PC-3 (cell line): ENCODE data around the gene TIAM2. TPM values are rescaled to one million over a fixed set of nuclear protein-coding genes. Genes with fewer than 3 reads are reported as not detected.

ENCODE experiments used
- ATAC-seq: fragments of 200-7000 bp; cut with Tn5 transposase; 2 replicates; pipeline ENCODE4 v1.9.1; 2020; ENCODE audit warnings: mild to moderate bottlenecking, moderate library complexity
- BruUV-seq: library from RNA; stranded (reverse); fragments of 400-500 nt; replicated peaks from 2 replicates; lab custom pipeline; 2021; lab: Mats Ljungman, UMichigan
- CTCF ChIA-PET: fragments of 300-600 bp; sonication (Branson Sonifier 250); formaldehyde crosslinking; loops from one replicate; lab custom pipeline; 2022; ENCODE audit warnings: antibody characterized with exemption; lab: Charles Lee
- POLR2A ChIA-PET: fragments of 300-600 bp; sonication (Branson Sonifier 250); formaldehyde crosslinking; loops from one replicate; lab custom pipeline; 2022; ENCODE audit warnings: antibody characterized with exemption; ENCODE audit not compliant: unreplicated experiment; lab: Charles Lee
- DNase-seq: peaks from one replicate; pipeline ENCODE4 v3.0.0-alpha.2; 2015
- H2AFZ ChIP-seq: fragments of 300-600 bp; sonication (generic); 2 replicates; pipeline ENCODE4 v1.6.0; 2016; ENCODE audit warnings: antibody characterized with exemption, low read length
- H3F3A ChIP-seq: fragments of 300-600 bp; sonication (generic); one replicate; pipeline ENCODE4 v1.6.0; 2017; ENCODE audit warnings: antibody characterized with exemption, low read length, control low read depth, mild to moderate bottlenecking; ENCODE audit not compliant: unreplicated experiment
- H3K27ac ChIP-seq: fragments of 300-600 bp; sonication (generic); 2 replicates; pipeline ENCODE4 v1.5.1; 2016; ENCODE audit warnings: mild to moderate bottlenecking, low read length
- H3K27me3 ChIP-seq: fragments of 300-600 bp; sonication (generic); 2 replicates; pipeline ENCODE4 v1.6.1; 2016; ENCODE audit warnings: low read length, mixed read lengths
- H3K36me3 ChIP-seq: fragments of 300-600 bp; sonication (generic); 2 replicates; pipeline ENCODE4 v1.6.1; 2016; ENCODE audit warnings: low read depth, mixed run types, low read length, mixed read lengths
- H3K4me1 ChIP-seq: fragments of 300-600 bp; sonication (generic); 2 replicates; pipeline ENCODE4 v1.5.1; 2016; ENCODE audit warnings: low read length; ENCODE audit not compliant: insufficient read depth
- H3K4me2 ChIP-seq: fragments of 300-600 bp; sonication (generic); 2 replicates; pipeline ENCODE4 v1.6.0; 2016; ENCODE audit warnings: low read length
- H3K4me3 ChIP-seq: fragments of 300-600 bp; sonication (generic); 2 replicates; pipeline ENCODE4 v1.5.1; 2016; ENCODE audit warnings: mild to moderate bottlenecking, low read length, mixed read lengths
- H3K79me2 ChIP-seq: fragments of 300-600 bp; sonication (generic); 2 replicates; pipeline ENCODE4 v1.6.1; 2017; ENCODE audit warnings: low read length, mixed read lengths
- H3K9ac ChIP-seq: fragments of 300-600 bp; sonication (generic); 2 replicates; pipeline ENCODE4 v1.6.0; 2016; ENCODE audit warnings: mild to moderate bottlenecking, low read length
- H3K9me2 ChIP-seq: fragments of 300-600 bp; sonication (generic); replicated peaks from 2 replicates; pipeline ENCODE4 v1.6.1; 2016; ENCODE audit warnings: mixed run types, low read length, mixed read lengths
- H3K9me3 ChIP-seq: fragments of 300-600 bp; sonication (generic); 2 replicates; pipeline ENCODE4 v1.6.1; 2016; ENCODE audit warnings: low read length, mixed read lengths
- H4K20me1 ChIP-seq: fragments of 300-600 bp; sonication (generic); 2 replicates; pipeline ENCODE4 v1.6.1; 2016; ENCODE audit warnings: low read length, mixed read lengths
- EZH2 ChIP-seq: fragments of 300-600 bp; sonication (generic); IDR thresholded peaks from one replicate; pipeline ENCODE4 v1.6.1; 2017; ENCODE audit warnings: antibody characterized with exemption, mild to moderate bottlenecking, low read length; ENCODE audit not compliant: unreplicated experiment
- EZH2phosphoT487 ChIP-seq: fragments of 300-600 bp; sonication (generic); IDR thresholded peaks from 2 replicates; pipeline ENCODE4 v1.6.1; 2018; ENCODE audit warnings: mild to moderate bottlenecking, antibody characterized with exemption, low read length, borderline replicate concordance
- intact Hi-C: fragments of 100-400 bp; cut with micrococcal nuclease; formaldehyde crosslinking; loops from 2 replicates; pipeline ENCODE4 v1.9.0; 2023
- total RNA-seq: library from RNA; depleted of rRNA; stranded (reverse); fragments of >200 nt; gene quantifications from 2 replicates; pipeline ENCODE4 v1.2.3, GENCODE V29; 2014
- TF ChIP-seq, protein P1 (sequence below): fragments of 300-600 bp; sonication (generic); conservative IDR thresholded peaks from 2 replicates; pipeline ENCODE4 v1.5.1; 2017; ENCODE audit warnings: antibody characterized with exemption, low read depth, mild to moderate bottlenecking, low read length

Gene TIAM2
- total RNA-seq, 1 experiment from 2014 or later = 4.5 TPM

DNA sequence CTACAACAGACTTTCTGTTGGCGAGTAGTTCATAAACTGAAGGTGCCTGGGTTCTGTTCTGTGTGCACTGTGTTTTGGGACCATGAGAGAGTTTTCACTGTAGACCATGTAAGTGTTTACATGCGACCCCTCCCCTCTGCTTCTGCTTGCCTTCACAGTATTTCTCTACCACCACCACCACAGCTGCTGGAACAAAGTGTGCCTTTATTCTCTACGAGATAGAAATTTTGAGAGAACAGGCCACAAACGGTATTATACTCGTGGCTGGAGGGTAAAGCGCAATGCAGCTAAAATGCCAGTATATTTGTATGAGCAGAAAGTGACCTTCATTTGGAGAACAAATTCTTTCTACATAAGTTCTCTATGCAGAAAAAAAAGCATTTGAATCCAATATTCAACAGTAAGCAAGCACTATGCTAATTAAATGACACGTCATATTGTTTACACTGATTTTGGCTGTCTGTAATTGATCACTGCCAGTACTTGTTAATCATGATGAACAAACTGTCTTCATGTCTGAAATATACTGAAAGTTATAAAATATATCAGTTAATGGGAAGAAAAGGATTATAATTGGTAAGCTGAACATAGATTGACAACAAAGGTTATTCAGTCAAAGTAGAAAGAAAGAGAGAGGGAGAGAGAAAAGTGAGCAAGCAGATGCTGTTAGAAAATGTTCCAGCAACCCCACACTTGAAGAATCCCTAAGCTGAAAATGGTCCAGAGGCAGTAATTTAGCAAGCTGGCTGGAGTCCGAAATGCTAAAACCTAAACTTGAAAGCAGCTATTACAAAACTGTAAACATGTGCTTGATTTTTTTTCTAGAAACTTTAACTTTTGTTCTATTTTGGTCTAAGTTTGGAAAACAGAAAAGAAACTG is 277.5 kb downstream of the TIAM2 start:
- ChIA-PET POLR2A (no interaction called here), CTCF (no interaction called here)
- no peaks in the 10 kb centered on the region for H3K9me3 ChIP-seq
- H3K79me2 ChIP-seq = no peaks in the 10 kb centered on the region
- no peak for DNase-seq
- H3K4me1 ChIP-seq = peaks cover 3% of the 10 kb centered on the region
- no peak overlapping the region for H3K4me2 ChIP-seq
- no peak overlapping the region for H2AFZ ChIP-seq
- no peaks in the 10 kb centered on the region for H3K27me3 ChIP-seq
- intact Hi-C loops = no loop called here
- no peaks in the 10 kb centered on the region for H3F3A ChIP-seq
- no peak overlapping the region for H3K4me3 ChIP-seq
- no peaks in the 10 kb centered on the region for H4K20me1 ChIP-seq
- no peak for TF ChIP-seq EZH2phosphoT487
- TF ChIP-seq EZH2 = no peak
- TF ChIP-seq, protein P1, sequence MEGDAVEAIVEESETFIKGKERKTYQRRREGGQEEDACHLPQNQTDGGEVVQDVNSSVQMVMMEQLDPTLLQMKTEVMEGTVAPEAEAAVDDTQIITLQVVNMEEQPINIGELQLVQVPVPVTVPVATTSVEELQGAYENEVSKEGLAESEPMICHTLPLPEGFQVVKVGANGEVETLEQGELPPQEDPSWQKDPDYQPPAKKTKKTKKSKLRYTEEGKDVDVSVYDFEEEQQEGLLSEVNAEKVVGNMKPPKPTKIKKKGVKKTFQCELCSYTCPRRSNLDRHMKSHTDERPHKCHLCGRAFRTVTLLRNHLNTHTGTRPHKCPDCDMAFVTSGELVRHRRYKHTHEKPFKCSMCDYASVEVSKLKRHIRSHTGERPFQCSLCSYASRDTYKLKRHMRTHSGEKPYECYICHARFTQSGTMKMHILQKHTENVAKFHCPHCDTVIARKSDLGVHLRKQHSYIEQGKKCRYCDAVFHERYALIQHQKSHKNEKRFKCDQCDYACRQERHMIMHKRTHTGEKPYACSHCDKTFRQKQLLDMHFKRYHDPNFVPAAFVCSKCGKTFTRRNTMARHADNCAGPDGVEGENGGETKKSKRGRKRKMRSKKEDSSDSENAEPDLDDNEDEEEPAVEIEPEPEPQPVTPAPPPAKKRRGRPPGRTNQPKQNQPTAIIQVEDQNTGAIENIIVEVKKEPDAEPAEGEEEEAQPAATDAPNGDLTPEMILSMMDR = no peak
- no peaks in the 10 kb centered on the region for H3K9me2 ChIP-seq
- H3K36me3 ChIP-seq = no peaks in the 10 kb centered on the region; the same call in 1 of the 2 replicates
- H3K27ac ChIP-seq = no peak overlapping the region
- no TSS peak for BruUV-seq
- H3K9ac ChIP-seq = no peak overlapping the region
- no peak for ATAC-seq

DNA sequence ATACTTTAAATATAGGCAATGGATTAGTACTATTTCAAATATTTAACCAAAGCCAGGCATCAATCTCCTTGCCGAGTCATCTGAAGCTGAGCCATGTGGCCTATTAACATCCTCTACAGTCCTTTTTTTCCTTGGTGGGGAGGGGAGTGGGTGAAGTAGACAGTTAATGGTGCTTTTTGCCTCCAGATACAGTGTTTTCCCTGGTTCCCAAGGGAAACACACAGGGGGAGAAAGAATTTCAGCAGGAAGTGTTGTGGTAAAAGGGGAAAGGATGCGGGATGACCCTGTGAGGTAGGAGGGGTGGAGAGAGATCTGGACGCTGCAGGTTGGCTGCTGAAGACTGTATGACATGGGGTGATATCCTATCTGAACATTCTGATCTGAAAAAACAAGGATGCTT is 278.3 kb downstream of the TIAM2 start:
- Histone ChIP-seq H3K9me2 (no peaks in the 10 kb centered on the region), H3K36me3 (no peaks in the 10 kb centered on the region; the same call in 1 of the 2 replicates), H4K20me1 (no peaks in the 10 kb centered on the region), H3F3A (no peaks in the 10 kb centered on the region), H3K4me2 (no peak overlapping the region), H3K9ac (no peak overlapping the region), H2AFZ (no peak overlapping the region), H3K27me3 (no peaks in the 10 kb centered on the region), H3K4me1 (peaks cover 8% of the 10 kb centered on the region), H3K4me3 (no peak overlapping the region), H3K27ac (no peak overlapping the region), H3K79me2 (no peaks in the 10 kb centered on the region), H3K9me3 (no peaks in the 10 kb centered on the region)
- CTCF ChIA-PET = no interaction called here
- no peak for ATAC-seq
- POLR2A ChIA-PET = no interaction called here
- no TSS peak for BruUV-seq
- intact Hi-C loops = no loop called here
- DNase-seq = no peak
- TF ChIP-seq, protein P1 = no peak
- no peak for TF ChIP-seq EZH2phosphoT487

DNA sequence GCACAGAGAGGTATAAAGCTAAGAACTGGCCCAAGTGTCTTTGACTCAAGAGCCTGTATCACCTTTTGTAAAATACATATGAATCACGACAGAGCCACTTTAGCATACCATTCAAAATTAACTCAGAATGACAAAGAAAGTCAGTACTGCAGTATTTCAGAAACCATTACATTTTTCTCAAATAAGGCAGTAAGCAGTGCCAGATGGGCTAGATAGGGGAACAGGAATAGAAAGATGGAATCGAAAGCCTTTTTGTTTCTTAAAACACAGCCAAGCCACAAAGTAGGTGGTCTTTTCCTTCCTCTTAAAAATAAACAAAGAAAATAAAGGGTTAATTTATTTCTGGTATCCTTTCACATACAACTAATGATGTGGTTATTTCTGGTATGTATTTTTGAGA is 279.0 kb downstream of the TIAM2 start:
- no peak overlapping the region for H2AFZ ChIP-seq
- ChIA-PET POLR2A (no interaction called here), CTCF (no interaction called here)
- intact Hi-C loops = no loop called here
- H3K4me2 ChIP-seq = no peak overlapping the region
- no peaks in the 10 kb centered on the region for H3K9me3 ChIP-seq
- peaks cover 8% of the 10 kb centered on the region for H3K4me1 ChIP-seq
- TF ChIP-seq, protein P1 = no peak
- no peak for TF ChIP-seq EZH2
- no peaks in the 10 kb centered on the region for H3F3A ChIP-seq
- DNase-seq = no peak
- no peak overlapping the region for H3K9ac ChIP-seq
- BruUV-seq = no TSS peak
- H3K9me2 ChIP-seq = no peaks in the 10 kb centered on the region
- no peaks in the 10 kb centered on the region for H4K20me1 ChIP-seq
- ATAC-seq = no peak
- no peaks in the 10 kb centered on the region for H3K27me3 ChIP-seq
- H3K79me2 ChIP-seq = no peaks in the 10 kb centered on the region
- no peak overlapping the region for H3K27ac ChIP-seq
- no peak overlapping the region for H3K4me3 ChIP-seq
- no peaks in the 10 kb centered on the region; the same call in 1 of the 2 replicates for H3K36me3 ChIP-seq
